Right lobe of liver (tissue), 6 donors: ENCODE results near the gene MAP2K4. TPM values are rescaled to one million over a fixed set of nuclear protein-coding genes. Genes with fewer than 3 reads are reported as not detected.

ENCODE experiments used
- ATAC-seq, 4 donors: fragments of 200-7000 bp; cut with Tn5 transposase; one replicate each; pipeline ENCODE4 v1.9.1; 2020; ENCODE audit warnings: mild to moderate bottlenecking in 4 of 4, moderate library complexity in 4 of 4
- DNase-seq, 3 donors: peaks; one replicate each; pipeline ENCODE4 v3.0.0-alpha.2; 2020
- H3K27ac ChIP-seq, 3 donors: fragments of 200-600 bp; one replicate each; pipeline ENCODE4 v1.8.0; 2022
- H3K27me3 ChIP-seq, 2 donors: fragments of 200-600 bp; one replicate each; pipeline ENCODE4 v1.8.0; 2022
- H3K36me3 ChIP-seq, 4 donors: fragments of 200-600 bp; sonication (generic) in 1 of 4; one replicate each; pipeline versions ENCODE4 v1.5.1 to v1.8.0; 2017 to 2022; ENCODE audit warnings: control low read depth in 1 of 4
- H3K4me1 ChIP-seq, 4 donors: fragments of 200-600 bp; sonication (generic) in 1 of 4; one replicate each; pipeline versions ENCODE4 v1.5.1 to v1.8.0; 2017 to 2022; ENCODE audit warnings: control low read depth in 1 of 4
- H3K4me3 ChIP-seq, 3 donors: fragments of 200-600 bp; one replicate each; pipeline ENCODE4 v1.8.0; 2022
- H3K9me3 ChIP-seq, 4 donors: fragments of 200-600 bp; sonication (generic) in 1 of 4; one replicate each; pipeline versions ENCODE4 v1.5.1 to v1.8.0; 2017 to 2022; ENCODE audit warnings: control low read depth in 1 of 4
- POLR2A ChIP-seq: fragments of 450-650 bp; IDR thresholded peaks from one replicate; pipeline ENCODE4 v1.6.1; 2017; ENCODE audit warnings: antibody characterized with exemption, mild to moderate bottlenecking
- WGBS: methylation state at CpG from one replicate; pipeline ENCODE4 v1.1.6; 2018; ENCODE audit warnings: low coverage, low lambda C conversion rate; ENCODE audit not compliant: insufficient coverage; ENCODE audit errors: missing lambda C conversion rate; 5-methylcytosine and 5-hydroxymethylcytosine counted together
- intact Hi-C, 2 donors: fragments of 100-400 bp; cut with DNase I; formaldehyde crosslinking; loops; one replicate each; pipeline versions ENCODE4 v1.11.2 to v1.14.1; 2022
- total RNA-seq, 6 experiments: library from RNA; depleted of rRNA in 2 of 6; stranded (reverse); fragments of >200 nt in 2 of 6; fragmentation: NEBNext Ultra II Directional in 3 of 6; extraction: Animal tissue kit (Norgen Biotek cat#: 25700) in 3 of 6; gene quantifications; one replicate each; pipeline versions ENCODE4 v1.1.0 to v1.2.4, GENCODE V29; 2016 to 2023
- TF ChIP-seq, protein P1 (sequence below), 4 donors: fragments of 200-600 bp in 3 of 4; fragments of 450-650 bp in 1 of 4; IDR thresholded peaks; one replicate each; pipeline versions ENCODE4 v1.5.1 to v1.8.0; 2016 to 2022; ENCODE audit warnings: antibody characterized with exemption in 4 of 4, mild to moderate bottlenecking in 2 of 4
- donor health status: DM: no; HTN: yes; CAD: no.
- donor health status: DM: no; HTN: no; CAD: no.
- donor health status: DM: no; HTN: no; CAD: no.
- donor health status: DM: no; HTN: yes; CAD: no.
- donor health status: DM: no; HTN: yes; CAD: no.

Gene MAP2K4
- total RNA-seq, 6 experiments from 2014 or later, result 14.9 to 23.7 (median 18.7) TPM

DNA sequence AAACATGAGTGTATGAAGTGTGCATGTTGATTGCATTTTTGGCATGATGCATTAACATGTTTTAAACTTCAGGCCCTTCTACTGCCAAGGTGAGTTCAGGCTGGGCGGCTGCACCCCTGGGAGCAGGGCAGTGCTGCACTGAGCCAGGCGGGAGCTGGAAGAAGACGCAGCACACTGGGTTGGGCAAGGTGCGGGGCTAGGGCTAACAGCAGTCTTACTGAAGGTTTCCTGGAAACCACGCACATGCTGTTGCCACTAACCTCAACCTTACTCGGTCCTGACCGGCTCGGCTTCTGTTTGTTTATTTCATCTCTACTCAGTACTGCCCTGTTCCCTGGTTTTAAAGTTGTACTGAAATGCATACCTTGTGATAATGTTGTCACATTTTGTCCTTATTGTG, 61.0 kb downstream of the MAP2K4 start:
- H3K4me3 ChIP-seq, result no peak overlapping the region
- peak in 2 of 3 donors; percentile 51 to 65 for DNase-seq
- peak in 3 of 4 donors; percentile 39 to 78 (median 45) for ATAC-seq
- H3K27me3 ChIP-seq, result no peaks in the 10 kb centered on the region
- no peaks in the 10 kb centered on the region for H3K9me3 ChIP-seq
- WGBS, result 33% methylated on average over 1 of the region's 8 CpGs
- peaks cover 0 to 13% (median 0%) of the 10 kb centered on the region in 4 donors for H3K4me1 ChIP-seq
- H3K36me3 ChIP-seq, result no peaks in the 10 kb centered on the region
- no peak overlapping the region for H3K27ac ChIP-seq
- TF ChIP-seq, protein P1, sequence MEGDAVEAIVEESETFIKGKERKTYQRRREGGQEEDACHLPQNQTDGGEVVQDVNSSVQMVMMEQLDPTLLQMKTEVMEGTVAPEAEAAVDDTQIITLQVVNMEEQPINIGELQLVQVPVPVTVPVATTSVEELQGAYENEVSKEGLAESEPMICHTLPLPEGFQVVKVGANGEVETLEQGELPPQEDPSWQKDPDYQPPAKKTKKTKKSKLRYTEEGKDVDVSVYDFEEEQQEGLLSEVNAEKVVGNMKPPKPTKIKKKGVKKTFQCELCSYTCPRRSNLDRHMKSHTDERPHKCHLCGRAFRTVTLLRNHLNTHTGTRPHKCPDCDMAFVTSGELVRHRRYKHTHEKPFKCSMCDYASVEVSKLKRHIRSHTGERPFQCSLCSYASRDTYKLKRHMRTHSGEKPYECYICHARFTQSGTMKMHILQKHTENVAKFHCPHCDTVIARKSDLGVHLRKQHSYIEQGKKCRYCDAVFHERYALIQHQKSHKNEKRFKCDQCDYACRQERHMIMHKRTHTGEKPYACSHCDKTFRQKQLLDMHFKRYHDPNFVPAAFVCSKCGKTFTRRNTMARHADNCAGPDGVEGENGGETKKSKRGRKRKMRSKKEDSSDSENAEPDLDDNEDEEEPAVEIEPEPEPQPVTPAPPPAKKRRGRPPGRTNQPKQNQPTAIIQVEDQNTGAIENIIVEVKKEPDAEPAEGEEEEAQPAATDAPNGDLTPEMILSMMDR (IDR thresholded peaks at IDR 0.05), result no peak
- no peak for TF ChIP-seq POLR2A
- intact Hi-C loops, result no loop called here

DNA sequence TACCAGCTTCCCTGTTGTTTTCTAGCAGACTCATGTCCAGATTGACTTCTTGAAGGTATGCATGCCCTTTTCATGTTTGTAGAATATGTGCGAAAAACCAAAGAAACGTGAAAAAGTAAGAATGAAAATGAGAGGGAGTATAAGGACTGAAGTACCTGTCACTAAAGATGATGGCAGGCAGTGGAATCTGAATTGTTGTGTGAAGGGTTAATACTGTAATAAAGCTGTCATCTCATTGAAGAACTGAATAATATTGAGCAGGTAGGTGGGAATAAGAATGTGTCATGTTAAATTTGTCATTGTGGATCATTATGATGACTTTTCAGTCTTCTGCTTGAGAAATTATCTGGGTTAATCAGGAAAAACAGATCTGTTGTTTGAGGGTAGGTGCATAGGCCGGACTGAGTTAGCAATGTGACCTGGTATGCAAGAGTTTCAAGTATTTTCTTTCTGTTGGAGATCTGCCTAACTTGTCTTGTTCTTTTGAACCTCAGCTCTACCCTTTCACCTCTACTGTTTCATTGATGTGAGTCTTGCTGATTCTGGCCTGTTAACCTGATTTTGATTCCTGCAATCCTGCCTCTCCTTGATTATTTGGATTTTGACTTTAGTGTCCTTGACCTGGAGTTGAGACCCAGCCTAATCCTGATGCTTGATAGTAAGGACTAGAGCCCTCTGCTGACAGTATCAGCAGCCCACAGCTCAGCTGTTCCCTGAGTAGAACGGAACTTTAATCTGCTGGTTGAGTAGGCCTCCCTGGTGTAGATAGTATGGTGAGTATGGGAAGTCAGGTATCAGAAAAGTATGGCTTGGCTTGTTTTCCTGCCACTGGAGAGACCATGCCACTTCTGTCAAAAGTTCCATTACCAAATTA, 64.6 kb downstream of the MAP2K4 start:
- H3K27me3 ChIP-seq, result no peaks in the 10 kb centered on the region
- peaks cover 0 to 21% (median 0%) of the 10 kb centered on the region in 4 donors for H3K4me1 ChIP-seq
- no peak for DNase-seq
- TF ChIP-seq POLR2A, result no peak
- TF ChIP-seq, protein P1 (IDR thresholded peaks at IDR 0.05), result peak in 1 of 4 donors; percentile 6
- no peak overlapping the region for H3K4me3 ChIP-seq
- 78% methylated on average over 3 of the region's 4 CpGs for WGBS
- peak; percentile 20 to 58 (median 44) for ATAC-seq
- H3K36me3 ChIP-seq, result no peaks in the 10 kb centered on the region
- no peaks in the 10 kb centered on the region for H3K9me3 ChIP-seq
- intact Hi-C loops, result no loop called here
- H3K27ac ChIP-seq, result no peak overlapping the region

DNA sequence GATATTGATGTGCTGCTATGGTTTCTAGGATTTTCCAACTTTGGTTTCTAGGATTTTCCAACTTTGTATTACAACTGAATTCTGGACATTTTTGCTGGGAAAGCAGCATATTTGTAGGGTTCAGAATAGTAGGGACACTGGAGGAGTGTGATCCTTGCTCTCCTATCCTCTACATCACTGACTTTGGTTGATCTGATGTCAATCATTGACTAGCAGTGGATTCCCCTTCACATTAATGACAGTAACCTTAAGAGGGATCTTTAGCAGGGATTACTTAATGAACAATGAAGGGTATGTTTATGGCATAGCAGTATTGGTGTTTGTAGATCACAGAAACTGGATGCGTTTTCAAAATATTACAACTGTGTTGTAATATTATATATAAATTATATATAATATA, 67.4 kb downstream of the MAP2K4 start:
- Histone ChIP-seq H3K27me3 (no peaks in the 10 kb centered on the region), H3K4me1 (peaks cover 0 to 21% (median 0%) of the 10 kb centered on the region in 4 donors), H3K36me3 (no peaks in the 10 kb centered on the region), H3K4me3 (no peak overlapping the region), H3K9me3 (no peaks in the 10 kb centered on the region), H3K27ac (no peak overlapping the region)
- 100% methylated on average over 1 of the region's 1 CpG for WGBS
- ATAC-seq, result peak in 1 of 4 donors; percentile 51
- DNase-seq, result no peak
- intact Hi-C loops, result no loop called here
- TF ChIP-seq, protein P1 (IDR thresholded peaks at IDR 0.05), result no peak
- TF ChIP-seq POLR2A, result no peak

DNA sequence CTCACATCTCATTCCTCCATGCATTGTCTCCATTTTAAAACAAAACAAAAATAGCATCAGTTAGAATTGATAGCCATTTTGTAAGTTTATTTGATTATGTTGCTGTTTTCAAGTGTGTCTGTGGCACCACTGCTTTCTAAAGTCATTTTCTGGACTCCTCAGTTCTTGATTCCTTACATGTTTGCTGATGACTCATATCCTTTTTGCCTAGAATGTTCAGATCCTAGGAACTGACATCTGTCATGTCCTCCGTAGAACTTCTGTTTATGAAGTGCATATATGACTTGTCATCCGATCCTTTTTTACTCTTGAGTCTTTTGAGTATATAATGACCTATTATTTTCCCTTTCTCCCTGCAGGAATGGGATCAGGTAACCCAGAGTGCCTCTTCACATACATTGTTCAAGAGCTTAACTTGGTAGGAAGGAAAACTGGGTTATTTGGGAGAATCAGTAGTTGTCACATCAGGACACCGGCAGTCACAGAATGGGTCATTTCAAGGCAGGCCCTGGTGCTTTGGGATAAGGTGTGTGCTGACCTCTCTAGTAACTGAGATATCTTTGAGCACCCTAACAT, 69.2 kb downstream of the MAP2K4 start:
- Histone ChIP-seq H3K4me1 (peaks cover 0 to 20% (median 0%) of the 10 kb centered on the region in 4 donors), H3K27me3 (no peaks in the 10 kb centered on the region), H3K36me3 (no peaks in the 10 kb centered on the region), H3K4me3 (no peak overlapping the region), H3K9me3 (no peaks in the 10 kb centered on the region), H3K27ac (no peak overlapping the region)
- TF ChIP-seq, protein P1 (IDR thresholded peaks at IDR 0.05), result no peak
- no peak for TF ChIP-seq POLR2A
- no peak for ATAC-seq
- DNase-seq, result no peak
- WGBS, result 87% methylated on average over 3 of the region's 3 CpGs
- intact Hi-C loops, result no loop called here
